OCI-LY1 (cell line): Measurements from ENCODE around the gene IRS1.

Experiments used
- EZH2 ChIP-seq: fragments of 200-600 bp; sonication (generic), shearing (Covaris generic); IDR thresholded peaks from 2 replicates; pipeline ENCODE4 v1.8.0; 2017; ENCODE audit warnings: borderline replicate concordance, mixed run types, mild to moderate bottlenecking, antibody characterized with exemption, low read length, moderate library complexity, mixed read lengths
- TF ChIP-seq, protein P1 (sequence below): fragments of 200-600 bp; sonication (generic), shearing (Covaris generic); IDR thresholded peaks from 2 replicates; pipeline ENCODE4 v1.5.1; 2017; ENCODE audit warnings: mild to moderate bottlenecking, antibody characterized with exemption, low read length, moderate library complexity, mixed read lengths

DNA sequence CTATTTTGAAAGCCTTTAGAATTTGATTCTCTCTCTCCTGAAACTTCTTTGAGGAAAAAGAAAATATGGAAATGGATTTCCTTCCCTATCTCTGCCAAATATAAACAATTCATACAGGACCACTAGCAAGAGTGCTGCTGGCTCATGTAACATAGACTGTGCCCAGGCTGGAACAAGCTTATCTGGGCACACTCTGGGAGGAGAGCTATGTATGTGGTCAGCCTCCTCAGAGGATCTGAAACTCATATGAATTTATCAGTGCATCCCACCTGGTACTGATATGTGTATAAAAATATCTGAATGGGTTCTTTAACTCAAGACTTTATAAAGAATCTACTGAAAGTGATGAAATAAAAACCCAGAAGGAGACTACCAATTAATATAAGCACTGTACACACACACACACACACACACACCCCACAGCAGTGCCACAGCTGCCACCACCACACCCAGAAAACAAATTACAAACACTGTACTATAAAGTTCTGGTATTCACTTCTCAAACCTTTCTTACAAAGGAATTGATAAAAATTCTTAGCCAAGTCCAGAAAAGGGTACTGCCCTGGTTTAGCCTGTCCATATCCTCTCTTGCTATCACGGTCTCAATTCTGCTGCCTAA, 115.6 kb downstream of the IRS1 start:
- TF ChIP-seq EZH2 = no peak
- TF ChIP-seq, protein P1, sequence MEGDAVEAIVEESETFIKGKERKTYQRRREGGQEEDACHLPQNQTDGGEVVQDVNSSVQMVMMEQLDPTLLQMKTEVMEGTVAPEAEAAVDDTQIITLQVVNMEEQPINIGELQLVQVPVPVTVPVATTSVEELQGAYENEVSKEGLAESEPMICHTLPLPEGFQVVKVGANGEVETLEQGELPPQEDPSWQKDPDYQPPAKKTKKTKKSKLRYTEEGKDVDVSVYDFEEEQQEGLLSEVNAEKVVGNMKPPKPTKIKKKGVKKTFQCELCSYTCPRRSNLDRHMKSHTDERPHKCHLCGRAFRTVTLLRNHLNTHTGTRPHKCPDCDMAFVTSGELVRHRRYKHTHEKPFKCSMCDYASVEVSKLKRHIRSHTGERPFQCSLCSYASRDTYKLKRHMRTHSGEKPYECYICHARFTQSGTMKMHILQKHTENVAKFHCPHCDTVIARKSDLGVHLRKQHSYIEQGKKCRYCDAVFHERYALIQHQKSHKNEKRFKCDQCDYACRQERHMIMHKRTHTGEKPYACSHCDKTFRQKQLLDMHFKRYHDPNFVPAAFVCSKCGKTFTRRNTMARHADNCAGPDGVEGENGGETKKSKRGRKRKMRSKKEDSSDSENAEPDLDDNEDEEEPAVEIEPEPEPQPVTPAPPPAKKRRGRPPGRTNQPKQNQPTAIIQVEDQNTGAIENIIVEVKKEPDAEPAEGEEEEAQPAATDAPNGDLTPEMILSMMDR = no peak
